ENCODE results near the gene XYLT1. TPM values are rescaled to one million over a fixed set of nuclear protein-coding genes. Genes with fewer than 3 reads are reported as not detected.

XYLT1 gene
- total and polyA plus RNA-seq, 10 of the 15 experiments (the other 5 are each of a cell fraction or from before 2014, with no cell fraction given), result 0.88 to 14.8 (median 5.8) TPM

- intact Hi-C loops (cut with micrococcal nuclease; ENCODE audit: unreplicated experiment), result loop anchor here (5.0 kb wide), 2 partner anchors 35 to 100 kb away; no protein-coding TSS in a partner anchor
- H3K27me3 ChIP-seq (replicated peaks in 1 of 2; ENCODE audit: control insufficient read depth in 2 of 2, insufficient read depth in 2 of 2, low read length in 1 of 2), result no peaks in the 10 kb centered on the region
- ATAC-seq (no peak), FAIRE-seq (no peak), DNase-seq (ENCODE audit: low read depth, low spot score) (no peak)
- ChIA-PET RAD21 (ENCODE audit: unreplicated experiment) (interaction anchor here (0.8 to 13.5 kb wide), 13 partner anchors 8 to 104 kb away, joined by 3 to 162 read pairs (median 5); no protein-coding TSS in a partner anchor), CTCF (interaction anchor here (0.5 to 5.5 kb wide), 8 partner anchors 10 to 109 kb away, joined by 3 to 29 read pairs (median 4); no protein-coding TSS in a partner anchor), SMC1A (ENCODE audit: uncharacterized antibody, unreplicated experiment) (interaction anchor here (0.7 to 22.0 kb wide), 15 partner anchors 9 to 103 kb away, joined by 3 to 303 read pairs (median 5); no protein-coding TSS in a partner anchor), POLR2A (interaction anchor here (0.8 to 3.3 kb wide), 3 partner anchors 12 to 23 kb away, joined by 3 to 17 read pairs (median 6); no protein-coding TSS in a partner anchor)
- peaks cover 52% of the 10 kb centered on the region for H3K4me1 ChIP-seq (ENCODE audit: control insufficient read depth, insufficient read depth, low read length)
- peak overlapping the region; percentile 11 for H3K4me2 ChIP-seq (ENCODE audit: control insufficient read depth, insufficient read depth)
- no peak overlapping the region for H3K4me3 ChIP-seq
- no peaks in the 10 kb centered on the region for H3K79me2 ChIP-seq (ENCODE audit: control insufficient read depth, insufficient read depth, low read length)
- no peaks in the 10 kb centered on the region for H4K20me1 ChIP-seq (ENCODE audit: control insufficient read depth, insufficient read depth)
- no peaks in the 10 kb centered on the region for H3K36me3 ChIP-seq (ENCODE audit: control insufficient read depth in 2 of 2, insufficient read depth in 2 of 2, low read length in 1 of 2)
- WGBS (ENCODE audit: insufficient coverage, insufficient replicate concordance, low lambda C conversion rate, missing lambda C conversion rate), result 50% methylated on average over 9 of the region's 9 CpGs
- no peaks in the 10 kb centered on the region for H3K9me3 ChIP-seq (replicated peaks; ENCODE audit: control insufficient read depth, insufficient read depth, low read length)
- H2AFZ ChIP-seq (ENCODE audit: control insufficient read depth, low read depth, low read length), result no peak overlapping the region
- in situ Hi-C loops (cut with MboI), result no loop called here
- no peak overlapping the region for H3K9ac ChIP-seq (ENCODE audit: control insufficient read depth, insufficient read depth, low read length)
- BruUV-seq (replicated peaks), result no TSS peak
- H3K27ac ChIP-seq (ENCODE audit: control insufficient read depth, insufficient read depth), result no peak overlapping the region
- TF ChIP-seq ZNF217 (IDR thresholded peaks at IDR 0.05) (no peak), POLR2A (IDR thresholded peaks at IDR 0.05; ENCODE audit: low read depth, low read length) (no peak), TAF1 (IDR thresholded peaks at IDR 0.05; ENCODE audit: borderline replicate concordance, low read depth, low read length) (no peak), BHLHE40 (IDR thresholded peaks at IDR 0.05; ENCODE audit: borderline replicate concordance in 1 of 2, low read depth in 2 of 2, low read length in 1 of 2) (peak; percentile 43 to 56; a peak in 3 of 4 replicates), ZNF687 (IDR thresholded peaks at IDR 0.05) (peak; percentile 44; the same call in 1 of the 2 replicates), SREBF2 (IDR thresholded peaks at IDR 0.05; ENCODE audit: low read length) (no peak), CBX5 (IDR thresholded peaks at IDR 0.05; ENCODE audit: low read depth) (no peak), TCF3 (IDR thresholded peaks at IDR 0.05; ENCODE audit: borderline replicate concordance, insufficient read depth, low read depth, low read length) (no peak), ZBTB11 (CRISPR knock-in tag; IDR thresholded peaks at IDR 0.05) (no peak), ZBED1 (IDR thresholded peaks at IDR 0.05; ENCODE audit: borderline replicate concordance) (0 out of 2 replicates have a peak, but pooled peaks have one; percentile 32), IKZF1 (conservative IDR thresholded peaks at IDR 0.05) (no peak), FOS (IDR thresholded peaks at IDR 0.05; ENCODE audit: borderline replicate concordance, extremely low read depth, insufficient read length) (no peak), E4F1 (IDR thresholded peaks at IDR 0.05; ENCODE audit: borderline replicate concordance, partially characterized antibody) (peak; percentile 28), SPI1 (IDR thresholded peaks at IDR 0.05; ENCODE audit: borderline replicate concordance, insufficient read depth, low read depth, low read length) (0 out of 2 replicates have a peak, but pooled peaks have one; percentile 3)
Measured at GRCh38 chr16:17367036-17367435, 103.7 kb downstream of the XYLT1 start.

Data from GM12878 (cell line).